HG03520 (cell line): ENCODE measurements around the gene ACTG2.
"Not testable (repeated sequence)": the region's sequence is repeated elsewhere in the genome, so short reads cannot be mapped to it uniquely, and the experiment has no call there.

Experiments
- ATAC-seq: cut with Tn5 transposase; IDR thresholded peaks from one replicate; pipeline ENCODE4 v1.9.1; 2021; ENCODE audit warnings: mild to moderate bottlenecking, moderate library complexity; ENCODE audit not compliant: unreplicated experiment

The ACTG2 gene

GRCh38 chr2:73931531-73932500, 39.0 kb downstream of the ACTG2 start:
- no peak for ATAC-seq

DNA sequence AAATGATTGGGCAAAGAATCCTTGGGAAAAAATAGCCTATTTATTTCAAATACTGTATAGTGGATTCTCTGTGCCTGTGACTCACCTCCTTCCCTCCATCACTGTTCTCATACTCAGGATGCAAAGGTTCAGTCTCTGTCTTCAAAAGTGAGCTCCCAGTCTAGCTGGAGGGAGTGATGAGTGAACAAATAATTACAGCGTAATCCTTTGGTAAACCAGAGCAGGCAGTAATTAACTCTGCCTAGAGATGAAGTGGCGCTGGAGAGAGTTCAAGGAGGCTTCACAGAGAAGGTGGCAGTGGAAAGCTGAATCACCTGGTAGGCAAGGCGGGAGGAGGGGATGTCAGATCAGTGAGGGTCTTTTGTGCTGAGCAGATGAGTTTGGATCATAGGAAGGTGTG, 40.4 kb downstream of the ACTG2 start:
- ATAC-seq, result no peak

- ATAC-seq, result no peak
Observed at GRCh38 chr2:73935641-73936040, 42.8 kb downstream of the ACTG2 start.

DNA sequence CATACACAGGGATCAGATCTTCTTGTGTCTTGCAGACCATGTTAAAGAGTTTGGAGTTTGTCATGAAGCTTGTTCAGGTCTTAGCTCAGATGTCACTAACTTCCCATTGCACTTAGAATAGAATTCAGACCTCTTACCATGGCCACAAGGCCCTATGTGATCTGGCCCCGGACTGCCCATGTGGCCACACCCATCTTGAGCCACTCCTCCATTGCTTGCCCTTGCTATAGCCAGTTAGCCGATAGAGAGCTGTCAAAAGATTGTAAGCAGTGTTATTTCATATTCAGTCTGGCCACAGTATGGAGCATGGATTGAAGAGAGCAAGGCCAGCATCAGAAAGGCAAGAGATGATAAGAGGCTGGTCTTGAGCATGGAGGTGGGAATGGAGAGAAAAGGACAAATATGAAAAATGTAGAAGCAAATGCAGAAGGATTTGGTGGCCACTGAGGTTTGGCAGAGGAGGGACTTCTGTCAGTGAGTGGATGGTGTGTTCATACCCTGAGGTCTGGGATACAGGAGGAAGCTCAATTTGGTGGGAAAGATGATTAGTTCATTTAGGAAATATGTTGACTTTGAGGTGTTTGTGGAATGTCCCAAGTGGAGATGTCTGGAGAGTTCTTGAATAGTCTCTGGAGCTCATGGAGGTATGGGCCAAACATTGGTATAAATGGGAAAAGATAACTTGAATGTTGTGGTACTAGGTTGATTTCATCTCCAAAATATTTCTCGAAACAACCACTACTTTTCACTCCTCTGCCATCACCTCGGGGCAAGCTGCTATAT, 44.5 kb downstream of the ACTG2 start:
- ATAC-seq, result no peak

DNA sequence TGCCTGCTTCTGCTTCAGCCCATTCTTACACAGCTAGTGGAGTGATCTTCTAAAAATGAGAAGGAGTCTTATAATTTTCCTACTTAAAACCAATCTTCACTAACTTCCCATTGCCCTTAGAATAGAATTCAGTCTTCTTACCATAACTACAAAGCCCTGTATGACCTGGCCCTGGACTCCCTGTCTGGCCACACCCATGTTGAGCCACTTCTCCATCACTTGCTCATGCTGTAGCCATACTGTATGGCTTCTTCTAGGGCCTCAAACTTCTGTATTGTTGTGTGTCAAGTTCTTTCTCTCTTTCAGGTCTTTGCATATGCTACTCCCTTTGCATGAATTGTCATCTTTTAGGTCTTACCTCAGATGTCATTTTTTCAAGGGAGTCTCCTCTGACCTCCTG, 45.1 kb downstream of the ACTG2 start:
- ATAC-seq, result no peak

GRCh38 chr2:73938718-73939352, 46.0 kb downstream of the ACTG2 start:
- no peak for ATAC-seq

DNA sequence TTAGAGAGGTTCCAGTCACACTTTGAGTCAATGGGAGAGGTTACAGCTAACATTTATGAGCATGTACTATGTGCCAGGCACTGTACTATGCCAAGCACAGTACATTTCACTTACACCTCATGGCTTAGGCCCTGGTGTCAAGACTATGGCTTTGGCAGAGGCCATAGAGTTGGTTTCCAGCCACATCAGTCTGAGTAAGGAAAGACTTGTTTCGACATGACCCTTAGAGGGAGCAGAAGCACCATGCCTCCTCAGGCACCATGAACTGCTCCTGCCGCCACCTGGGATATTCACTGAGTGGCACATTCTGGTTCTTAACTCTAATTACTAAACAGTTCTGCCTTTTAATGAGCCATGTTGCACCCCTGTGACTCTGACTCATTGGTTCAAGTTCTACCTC, 46.6 kb downstream of the ACTG2 start:
- no peak for ATAC-seq

DNA sequence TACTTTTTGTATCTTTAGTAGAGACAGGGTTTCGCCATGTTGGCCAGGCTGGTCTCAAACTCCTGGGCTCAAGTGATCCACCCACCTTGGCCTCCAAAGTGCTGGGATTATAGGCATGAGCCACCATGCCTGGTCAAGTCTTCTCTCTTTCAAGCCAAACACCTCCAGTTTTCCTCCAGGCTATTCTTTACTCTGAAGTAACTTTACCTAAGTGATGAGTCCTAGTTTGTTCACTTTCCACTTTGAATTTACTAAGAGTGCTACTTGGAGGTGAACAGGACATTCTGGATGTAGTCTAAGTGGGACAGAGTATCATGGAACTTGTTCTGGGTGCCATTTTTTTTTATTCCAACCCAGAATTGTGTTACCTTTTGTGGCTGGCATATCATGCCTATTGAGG, 47.3 kb downstream of the ACTG2 start:
- not testable (repeated sequence) for ATAC-seq

- no peak for ATAC-seq
Observed at GRCh38 chr2:73942664-73943063, 49.9 kb downstream of the ACTG2 start.

DNA sequence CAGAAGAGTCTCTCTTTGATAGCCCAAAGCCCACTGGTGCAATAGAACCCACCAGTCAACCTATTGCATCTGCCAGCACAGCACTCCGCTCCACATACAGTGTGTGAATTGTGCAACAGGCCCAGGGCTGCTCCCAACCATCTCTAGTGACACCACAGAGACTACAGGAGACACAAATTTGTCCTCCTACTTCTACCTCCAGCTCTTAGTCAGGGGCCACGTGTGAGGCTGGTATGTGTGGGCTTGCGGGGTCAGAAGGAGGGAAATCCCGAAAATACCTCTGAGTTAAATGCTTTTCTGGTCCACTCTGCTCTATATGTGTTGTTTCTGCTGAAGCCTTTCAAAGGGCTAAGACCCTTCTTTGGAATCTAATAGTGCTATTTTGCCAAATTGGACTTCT, 51.9 kb downstream of the ACTG2 start:
- ATAC-seq, result no peak

DNA sequence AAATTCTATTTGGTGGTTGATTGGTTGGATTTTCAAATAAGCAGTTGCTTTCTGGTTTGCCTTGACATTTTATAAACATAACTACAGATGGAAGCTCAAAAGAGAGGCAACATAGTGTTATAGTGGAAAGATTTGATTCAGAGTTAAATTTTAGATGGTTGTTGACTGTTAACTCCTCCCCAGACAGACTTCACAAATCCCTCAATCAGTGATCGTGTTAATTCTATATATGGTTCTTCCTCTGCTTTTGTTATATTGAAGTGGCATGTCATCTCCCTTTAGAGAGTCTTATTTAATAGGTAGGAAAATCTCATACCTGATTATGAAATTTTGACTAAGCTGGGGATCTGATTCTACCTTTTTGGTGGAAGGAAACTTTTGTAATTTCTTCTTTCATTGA, 53.4 kb downstream of the ACTG2 start:
- no peak for ATAC-seq

DNA sequence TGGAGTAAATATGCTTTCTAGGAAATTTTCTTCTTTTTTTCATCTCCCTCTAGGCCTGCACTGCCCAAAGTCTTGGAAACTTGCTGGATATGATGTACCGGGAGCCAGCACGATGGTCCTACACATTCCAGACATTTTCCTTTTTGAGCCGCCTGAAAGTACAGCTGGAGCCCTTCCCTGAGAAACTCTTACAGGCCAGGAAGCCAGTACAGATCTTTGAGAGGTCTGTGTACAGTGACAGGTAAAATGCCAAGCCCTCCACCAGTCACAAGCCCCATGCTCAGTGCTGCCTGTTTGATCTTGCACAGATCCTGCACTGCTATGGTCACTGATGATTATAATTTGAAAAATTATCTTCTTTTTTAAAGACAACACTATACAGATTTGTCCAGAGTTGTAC, 53.9 kb downstream of the ACTG2 start:
- no peak for ATAC-seq

GRCh38 chr2:73947412-73948018, 54.7 kb downstream of the ACTG2 start:
- no peak for ATAC-seq

GRCh38 chr2:73949802-73950201, 57.0 kb downstream of the ACTG2 start:
- ATAC-seq, result no peak

GRCh38 chr2:73952499-73953446, 60.0 kb downstream of the ACTG2 start:
- ATAC-seq, result no peak

DNA sequence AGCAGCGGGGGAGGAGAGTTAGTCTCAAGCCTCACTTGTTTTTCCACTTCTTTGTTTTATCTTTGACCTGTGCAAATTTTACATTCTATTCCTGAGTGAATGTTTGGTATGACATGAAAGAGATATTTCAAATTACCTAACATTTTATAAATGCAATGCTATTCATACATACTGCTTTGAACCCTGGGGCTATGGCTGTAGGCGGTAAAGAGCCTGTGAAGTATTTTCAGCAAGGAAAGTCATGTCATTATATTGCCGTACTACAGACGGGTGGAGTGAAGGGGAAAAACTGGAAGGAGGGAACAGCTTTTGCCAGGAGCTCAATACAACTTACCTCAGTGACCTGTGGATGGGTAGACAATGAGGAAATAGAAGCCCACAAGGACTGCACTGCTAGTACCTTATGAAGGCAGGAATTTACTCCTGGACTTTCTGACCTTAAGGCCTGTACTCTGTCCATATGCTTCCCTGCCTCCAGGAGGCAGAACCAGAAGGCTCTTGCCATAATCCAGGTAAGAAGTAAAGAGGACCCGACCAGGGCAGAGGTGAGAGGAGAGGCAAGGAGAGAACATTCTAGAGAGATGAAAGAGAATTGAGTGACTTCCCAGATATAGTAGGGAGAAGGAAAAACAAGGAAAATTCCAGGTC, 63.5 kb downstream of the ACTG2 start:
- ATAC-seq, result no peak

GRCh38 chr2:73961274-73961673, 68.5 kb downstream of the ACTG2 start:
- ATAC-seq, result no peak

GRCh38 chr2:73961823-73962615, 69.2 kb downstream of the ACTG2 start:
- no peak for ATAC-seq

- no peak for ATAC-seq
Observed at GRCh38 chr2:73962798-73963197, 70.0 kb downstream of the ACTG2 start.
